GM03348 (cell line): ENCODE results near the gene QKI.

ENCODE experiments used
- DNase-seq: peaks from one replicate; pipeline ENCODE4 v3.0.0; 2012; ENCODE audit warnings: low spot score

The QKI gene

DNA sequence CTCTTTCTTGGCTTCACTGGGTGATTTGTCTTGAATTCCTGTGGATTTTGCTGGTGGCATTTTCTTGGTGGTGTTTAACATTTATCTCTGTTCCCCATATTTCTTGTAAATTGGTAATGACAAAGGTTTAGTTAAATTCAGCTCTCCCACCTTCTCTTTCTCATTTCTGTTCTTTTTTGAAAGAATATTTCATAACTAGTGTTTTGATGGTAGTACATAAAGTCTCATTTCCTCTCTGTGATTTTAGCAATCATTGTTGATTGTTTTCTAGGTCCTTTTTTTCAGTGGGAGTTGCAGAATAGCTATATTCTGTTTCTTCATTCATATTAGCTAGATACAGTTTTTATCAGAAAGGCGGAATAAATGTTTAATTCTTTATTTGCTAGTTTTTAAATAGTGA lies 73.1 kb downstream of the QKI start:
- DNase-seq, result no peak

DNA sequence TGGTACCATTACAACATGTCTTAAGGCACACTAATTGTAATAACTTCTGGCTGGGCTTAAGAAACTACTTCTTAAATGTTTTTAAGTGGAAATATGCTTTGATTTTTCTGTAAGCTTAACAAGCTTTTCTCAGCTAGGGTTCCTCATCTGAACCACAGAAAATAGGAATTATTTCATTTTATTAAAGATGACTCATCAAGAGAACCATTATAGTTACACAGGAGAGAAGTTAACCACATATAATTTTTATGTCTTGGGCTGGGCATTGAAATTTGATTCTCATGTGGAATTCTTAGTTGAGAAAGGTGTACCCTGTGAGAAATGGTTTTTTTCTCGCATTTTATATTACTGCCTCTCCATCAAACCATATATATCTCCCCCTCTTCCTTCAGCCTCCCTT lies 75.1 kb downstream of the QKI start:
- DNase-seq, result no peak

DNA sequence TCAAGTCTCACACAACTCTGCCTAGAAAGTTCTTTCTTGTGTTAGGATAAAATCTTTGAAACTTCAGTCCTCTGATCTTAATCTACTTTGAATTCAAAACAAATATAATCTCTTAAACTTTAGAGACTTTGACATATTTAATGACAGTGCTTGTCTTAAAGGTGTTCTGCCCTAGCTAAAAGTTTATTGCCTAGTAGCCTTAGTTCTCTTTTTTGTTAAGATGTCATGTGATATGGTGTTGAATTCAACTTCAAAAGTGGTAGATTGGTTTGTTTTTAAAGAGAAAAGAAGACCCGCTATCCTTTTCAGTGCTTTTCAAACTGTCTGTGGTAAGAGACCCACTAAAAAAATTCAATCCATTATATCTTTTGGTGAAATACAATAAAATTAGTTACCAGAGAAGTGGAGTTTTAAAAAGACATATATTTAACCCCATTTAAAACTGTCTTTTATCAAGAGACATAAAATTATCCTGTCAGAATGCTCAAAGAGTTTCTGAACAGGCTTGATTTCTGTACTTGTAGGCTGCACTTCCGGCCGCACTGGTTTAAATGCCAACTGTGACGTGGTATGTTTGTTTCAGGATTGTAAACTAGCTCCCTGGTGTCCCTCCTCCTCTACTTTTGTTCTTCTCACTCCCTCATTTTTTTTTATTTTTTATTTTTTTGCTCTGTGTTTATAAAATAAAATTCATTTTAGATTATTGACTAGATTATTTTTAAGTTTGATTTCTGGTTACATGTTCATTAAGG lies 76.5 kb downstream of the QKI start:
- DNase-seq, result no peak

DNA sequence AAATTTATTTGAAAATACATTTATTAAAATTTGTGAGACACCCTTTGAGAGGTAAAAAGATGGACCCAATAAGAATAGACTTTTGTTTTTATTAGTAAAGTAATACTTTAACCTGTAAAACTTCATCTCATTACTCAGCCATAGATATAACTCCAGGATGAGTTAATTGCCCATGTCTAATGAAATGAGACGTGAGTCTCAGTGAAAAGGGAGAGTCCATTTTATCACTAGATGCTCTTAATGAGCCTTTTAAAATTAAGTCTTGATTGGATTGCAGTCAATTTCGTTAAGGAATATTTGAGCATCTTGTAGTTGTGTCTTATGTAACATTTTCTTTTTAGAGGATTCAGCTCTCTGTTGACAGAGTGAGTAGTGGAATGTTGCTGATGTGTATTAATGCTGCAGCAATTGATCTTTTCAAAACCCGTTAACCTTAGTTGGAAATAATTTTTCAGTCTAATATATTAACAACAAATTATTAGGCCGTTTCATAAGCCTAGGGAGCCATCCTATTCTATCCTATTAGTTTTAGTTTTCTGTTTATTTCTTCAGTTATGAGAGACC lies 77.3 kb downstream of the QKI start:
- no peak for DNase-seq

DNA sequence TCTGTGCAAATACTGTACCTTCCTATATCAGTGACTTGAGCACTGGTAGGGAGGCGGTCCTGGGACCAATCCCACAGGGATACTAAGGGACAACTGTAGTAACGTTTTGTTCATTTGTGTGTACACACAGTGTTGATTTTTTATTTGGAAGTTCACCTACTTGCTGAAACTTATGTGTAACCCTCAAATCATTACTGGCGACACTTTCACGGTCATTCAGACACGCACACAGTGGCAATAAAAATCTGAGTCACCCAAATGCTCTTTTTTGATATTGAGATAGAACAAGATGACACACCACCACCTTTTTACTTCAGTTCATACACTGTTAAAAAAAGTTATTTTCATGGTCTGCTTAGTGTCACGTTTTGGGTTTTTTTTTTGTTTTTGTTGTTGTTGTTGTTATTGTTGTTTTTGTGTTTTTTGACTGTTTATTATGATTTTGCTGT lies 79.8 kb downstream of the QKI start:
- no peak for DNase-seq

DNA sequence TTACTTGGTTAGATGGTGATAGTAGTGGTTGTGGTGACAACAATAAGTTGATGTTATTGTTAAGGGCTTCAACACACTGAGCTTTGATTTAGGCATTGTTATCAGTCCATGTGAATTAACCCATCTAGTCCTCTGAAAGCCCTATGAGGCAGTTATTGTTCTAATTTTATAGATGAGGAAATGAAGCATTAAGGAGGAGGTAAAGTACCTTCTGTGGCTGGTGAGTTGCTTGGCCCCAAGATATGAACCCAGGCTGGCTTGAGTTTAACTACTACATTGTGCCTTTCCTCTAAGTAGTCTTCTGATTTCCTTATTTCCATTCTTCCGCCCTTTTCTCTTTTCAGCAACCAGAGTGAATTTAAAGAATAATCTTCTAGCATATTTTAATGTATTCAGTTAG lies 81.7 kb downstream of the QKI start:
- DNase-seq, result no peak

DNA sequence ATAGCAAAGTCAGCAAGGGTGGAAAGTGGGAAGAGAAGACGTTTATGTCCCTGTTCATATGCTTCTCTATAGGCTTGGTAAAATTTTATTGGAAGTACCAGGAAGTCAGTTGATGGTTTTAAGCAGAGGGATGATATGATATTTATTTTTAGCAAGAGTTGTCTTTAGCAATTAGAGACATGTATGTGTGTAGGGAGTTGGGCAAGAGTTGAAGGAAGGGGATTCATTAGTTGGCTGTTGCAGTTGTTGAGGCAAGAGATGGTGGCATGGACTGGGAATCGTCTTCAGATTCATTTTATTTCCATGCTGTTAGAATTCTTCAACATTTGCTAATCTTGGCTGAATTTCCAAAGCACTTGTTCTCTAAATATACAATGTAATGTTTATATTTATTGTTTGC lies 85.6 kb downstream of the QKI start:
- no peak for DNase-seq

DNA sequence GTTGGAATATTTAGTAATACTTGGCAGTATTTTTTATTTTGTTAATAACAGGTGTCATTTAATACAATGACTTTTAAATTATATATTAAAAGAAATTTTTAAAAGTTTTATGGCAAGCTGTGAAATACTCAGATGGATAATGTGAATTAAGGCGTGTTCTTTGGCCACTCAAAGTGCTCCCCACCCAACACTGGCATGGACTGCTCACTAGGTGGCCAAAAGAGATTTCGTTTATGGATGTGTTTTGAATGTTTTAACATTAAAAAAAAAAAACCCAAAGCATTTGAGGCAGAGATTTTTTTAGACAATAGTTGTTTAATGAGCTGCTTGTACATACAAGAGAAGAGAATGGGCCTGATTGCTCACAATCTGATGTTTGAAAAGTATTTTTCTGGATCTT lies 86.5 kb downstream of the QKI start:
- peak; percentile 5 for DNase-seq

DNA sequence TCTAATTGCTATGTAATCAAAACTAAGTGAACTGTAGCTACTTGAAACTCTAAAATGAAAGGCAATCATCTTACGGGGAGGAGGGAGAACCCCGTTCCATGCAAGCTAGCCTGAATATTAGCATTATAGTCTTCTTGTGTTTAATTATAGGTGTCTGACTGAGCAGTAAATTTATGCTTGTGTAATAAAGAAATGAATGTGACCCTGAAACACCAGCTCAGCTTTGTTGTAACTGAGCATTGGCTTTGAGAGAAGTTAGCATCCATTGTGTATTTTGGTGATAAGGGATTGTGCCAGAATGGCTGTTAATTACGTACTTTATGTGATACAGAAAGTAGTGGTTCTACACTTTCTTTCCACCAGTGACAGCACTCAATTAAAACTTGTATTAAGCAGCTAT lies 86.9 kb downstream of the QKI start:
- DNase-seq, result no peak

DNA sequence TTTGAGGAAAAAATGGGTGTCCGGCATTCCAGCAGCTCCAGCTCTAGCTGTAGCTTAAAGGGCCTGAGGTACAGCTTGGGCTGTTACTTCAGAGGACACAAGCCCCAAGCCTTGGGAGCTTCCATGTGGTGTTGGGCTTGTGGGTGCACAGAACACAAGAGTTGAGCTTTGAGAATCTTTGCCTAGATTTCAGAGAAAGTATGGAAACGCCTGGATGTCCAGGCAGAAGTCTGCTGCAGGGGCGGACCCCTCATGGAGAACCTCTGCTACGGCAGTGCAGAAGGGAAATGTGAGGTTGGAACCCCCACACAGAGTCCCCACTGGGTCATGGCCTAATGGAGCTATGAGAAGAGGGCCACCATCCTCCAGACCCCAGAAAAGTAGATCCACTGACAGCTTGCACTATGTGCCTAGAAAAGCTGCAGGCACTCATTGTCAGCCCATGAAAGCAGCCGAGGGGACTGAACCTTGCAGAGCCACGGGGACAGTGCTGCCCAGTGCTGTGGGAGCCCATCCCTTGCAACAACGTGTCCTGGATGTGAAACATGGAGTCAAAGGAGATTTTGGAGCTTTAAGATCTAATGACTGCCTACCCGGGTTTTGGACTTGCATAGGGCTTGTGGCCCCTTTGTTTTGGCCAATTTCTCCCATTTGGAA lies 90.6 kb downstream of the QKI start:
- DNase-seq, result no peak

DNA sequence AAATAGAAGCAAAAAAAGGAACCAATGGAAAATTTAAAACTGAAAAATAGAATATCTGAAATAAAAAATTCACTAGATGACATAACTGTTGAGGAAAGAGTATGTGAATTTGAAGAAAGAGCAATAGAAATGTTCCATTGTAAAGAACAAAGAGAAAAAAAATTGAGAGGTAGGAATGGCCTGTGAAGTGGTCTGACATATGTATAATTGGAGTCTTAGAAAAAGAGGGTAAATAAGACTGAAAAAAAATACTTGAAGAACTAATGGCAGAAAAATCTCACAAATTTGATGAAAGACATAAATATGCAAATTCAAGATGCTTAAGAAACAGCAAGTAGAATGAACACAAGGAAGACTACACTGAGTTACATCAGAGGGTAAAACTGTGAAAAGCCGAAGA lies 93.4 kb downstream of the QKI start:
- DNase-seq, result no peak

DNA sequence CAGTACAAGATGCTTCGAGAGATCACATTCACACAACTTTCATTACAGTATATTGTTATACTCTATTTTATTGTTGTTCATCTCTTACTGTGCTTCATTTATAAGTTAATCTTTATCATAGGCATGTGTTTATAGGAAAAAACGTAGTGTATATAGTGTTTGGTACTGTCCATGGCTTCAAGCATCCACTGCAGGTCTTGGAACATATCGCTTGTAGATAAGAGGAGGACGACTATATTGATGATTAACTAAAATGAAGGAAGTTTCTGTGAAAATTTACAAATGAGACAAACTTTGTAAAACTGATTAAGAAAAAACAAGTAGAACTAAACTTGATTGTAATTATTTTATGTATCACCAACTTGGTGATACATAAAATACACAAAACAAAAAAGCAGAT lies 98.5 kb downstream of the QKI start:
- no peak for DNase-seq

DNA sequence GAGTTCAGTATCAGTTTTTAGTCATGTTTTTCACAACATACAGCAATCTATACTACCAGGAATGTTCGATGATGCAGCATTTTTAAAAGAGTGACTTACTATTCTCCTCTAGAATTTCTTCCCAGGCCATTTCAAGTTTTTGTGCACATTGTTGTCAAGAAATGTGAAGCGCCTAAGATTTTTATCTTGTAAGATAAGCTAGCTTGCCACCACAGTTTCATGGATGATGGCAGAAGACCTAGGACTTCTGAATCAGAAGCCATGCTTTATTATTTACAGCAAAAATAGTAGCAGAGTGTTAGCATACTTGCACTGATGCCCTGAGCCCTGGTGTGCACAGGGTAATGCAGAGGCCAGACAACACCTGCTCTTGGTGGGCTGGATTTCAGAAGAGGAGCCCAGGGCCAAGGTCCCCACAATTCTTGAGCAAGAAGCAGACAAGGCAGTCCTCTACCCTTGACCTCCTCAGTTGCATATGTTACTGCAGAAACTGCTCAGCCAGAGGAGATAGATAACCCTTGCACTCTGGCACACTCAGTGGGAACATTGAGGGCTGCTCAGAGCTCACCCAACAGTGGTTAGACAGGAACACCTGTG lies 99.2 kb downstream of the QKI start:
- no peak for DNase-seq

DNA sequence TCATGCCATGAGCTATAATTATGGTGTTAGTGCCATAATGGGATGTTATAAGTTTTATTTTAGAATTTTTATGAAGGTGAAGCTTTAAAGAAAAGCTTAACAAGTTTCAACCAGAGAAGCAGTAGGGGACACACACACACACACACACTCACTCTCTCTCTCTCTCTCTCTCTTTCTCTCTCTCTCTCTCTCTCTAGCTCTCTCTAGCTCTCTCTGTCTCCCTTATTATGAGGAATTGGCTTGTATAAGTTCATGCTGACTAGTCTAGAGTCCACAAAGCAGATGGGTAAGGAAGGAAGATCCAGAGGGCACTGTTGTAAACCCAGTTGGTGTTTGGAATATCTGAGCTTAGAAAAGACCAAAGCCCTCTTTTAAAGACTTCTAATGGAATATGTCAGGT lies 102.4 kb downstream of the QKI start:
- DNase-seq, result no peak

DNA sequence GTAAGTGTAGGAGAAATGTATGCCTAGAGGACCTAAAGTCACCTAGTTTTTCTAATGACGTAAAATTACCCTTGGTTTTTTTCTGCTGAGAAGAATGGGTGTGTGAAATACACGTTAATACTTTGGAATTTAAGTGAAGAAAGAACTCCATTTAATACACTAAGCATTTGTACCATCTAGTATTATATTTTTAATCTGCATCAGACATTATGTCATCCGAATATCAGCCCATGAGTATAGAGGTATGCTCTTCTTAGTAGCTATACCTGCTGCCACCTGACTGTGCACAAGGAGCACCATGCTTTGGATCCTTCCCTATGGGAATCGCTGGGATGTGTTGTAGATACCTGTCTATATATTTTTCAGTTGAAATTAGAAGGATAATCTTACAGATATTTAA lies 106.4 kb downstream of the QKI start:
- DNase-seq, result no peak

DNA sequence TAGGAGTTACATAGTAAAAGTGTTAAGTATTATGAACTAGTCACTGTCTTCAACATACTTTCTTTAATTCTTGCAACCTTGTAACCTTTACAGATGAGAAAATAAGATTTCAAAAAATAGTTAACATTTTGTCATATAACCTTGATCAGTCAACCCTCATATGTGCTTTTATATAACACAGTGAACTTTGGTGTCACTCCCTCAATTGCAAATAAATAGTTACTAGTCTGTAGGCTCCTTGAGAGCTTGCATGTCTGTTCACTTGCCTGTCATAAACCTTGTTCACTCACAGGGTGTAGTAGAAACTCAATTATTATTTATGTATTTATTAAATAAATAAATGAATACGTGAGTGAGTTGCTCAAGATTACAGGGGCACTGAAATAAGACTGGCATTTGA lies 107.5 kb downstream of the QKI start:
- no peak for DNase-seq

DNA sequence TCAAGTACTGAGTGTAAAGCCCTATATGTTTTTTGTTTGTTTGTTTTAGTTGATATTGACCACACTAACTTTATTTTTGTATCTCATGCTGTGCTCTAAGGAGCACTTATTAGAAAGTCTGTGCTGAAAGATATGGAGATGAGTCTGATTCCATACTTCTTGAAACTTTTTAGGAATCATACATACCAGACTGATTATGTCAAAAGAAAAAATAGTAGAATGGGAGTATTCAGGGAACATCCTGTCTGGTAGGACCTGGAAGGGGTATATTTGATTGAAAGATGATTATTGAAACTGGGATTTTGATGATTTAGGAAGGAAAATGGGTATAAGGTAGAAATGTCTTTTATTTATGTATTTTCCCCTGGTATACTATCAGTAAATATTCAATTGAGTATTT lies 111.4 kb downstream of the QKI start:
- DNase-seq, result peak; percentile 38

DNA sequence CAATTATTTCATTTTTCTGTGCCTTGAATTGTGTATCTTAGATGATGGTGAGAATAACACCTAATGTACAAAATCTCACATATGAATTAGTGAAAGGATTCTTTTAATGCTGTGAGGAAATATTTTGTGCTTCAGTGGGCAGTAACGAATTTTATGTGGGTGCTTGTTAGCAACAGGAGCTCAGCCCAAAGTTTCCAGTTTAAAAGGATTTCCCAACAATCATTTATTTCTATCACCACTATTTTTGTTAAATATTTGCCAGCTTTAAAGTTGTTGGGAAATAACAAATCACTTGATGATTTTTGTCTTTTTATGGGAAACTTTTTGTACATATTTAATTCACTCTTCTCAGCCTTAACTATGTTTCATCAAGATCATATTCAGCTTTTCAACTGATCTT lies 111.8 kb downstream of the QKI start:
- DNase-seq, result no peak

DNA sequence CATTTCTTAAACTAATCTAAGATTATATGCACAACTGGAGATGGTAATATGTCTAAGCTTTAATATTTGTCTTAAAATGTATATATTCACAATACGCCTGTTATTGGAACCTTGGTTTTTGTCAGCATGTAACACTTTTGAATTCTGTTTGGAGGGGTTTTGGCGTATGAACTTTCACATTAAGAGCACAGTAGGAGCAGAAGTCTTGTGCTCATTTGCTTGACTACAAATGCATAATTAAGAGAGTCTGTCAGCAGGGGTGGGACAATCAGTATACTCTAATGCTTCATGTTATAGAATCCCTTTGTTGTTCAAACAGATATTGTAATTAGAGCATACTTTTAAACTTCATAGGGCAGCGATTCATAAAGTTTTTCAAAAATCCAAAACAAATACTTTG lies 112.8 kb downstream of the QKI start:
- DNase-seq, result no peak

DNA sequence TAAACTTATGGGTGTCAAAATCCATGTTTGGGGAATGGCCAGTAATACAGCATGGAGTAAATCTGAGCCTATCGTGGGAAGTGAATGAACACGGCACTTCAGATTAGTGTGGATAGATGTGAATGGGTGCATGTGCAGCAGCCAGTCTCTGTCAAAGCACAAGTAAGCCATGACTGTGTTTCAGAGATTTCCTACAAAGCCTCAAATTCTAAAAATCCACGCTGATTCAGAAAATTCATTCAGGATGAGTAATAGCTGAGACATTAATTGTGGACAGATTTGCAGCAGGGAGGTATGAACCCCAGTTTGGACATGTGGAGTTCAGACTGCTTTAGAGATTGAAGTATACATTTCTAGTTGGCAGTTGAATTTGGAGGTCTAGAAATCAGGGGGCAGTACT lies 115.1 kb downstream of the QKI start:
- DNase-seq, result peak; percentile 65

DNA sequence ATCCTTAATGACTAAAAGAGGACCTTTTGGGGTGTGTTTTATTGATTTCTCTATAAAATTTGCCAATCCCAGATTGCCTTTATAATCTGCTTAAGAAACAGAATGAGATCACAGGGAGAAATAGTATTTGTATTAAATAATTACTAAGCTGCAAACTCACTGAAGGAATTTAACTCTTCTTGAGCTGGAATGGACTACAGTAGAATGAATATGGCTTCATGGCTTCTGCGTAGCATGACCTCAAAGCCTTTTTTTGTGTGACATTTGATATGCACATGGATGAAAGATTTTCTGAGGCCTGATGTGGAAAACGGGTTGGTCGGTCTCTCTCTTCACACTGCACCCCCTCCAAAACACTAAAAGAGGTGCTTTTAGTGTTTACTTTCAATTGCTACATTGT lies 115.9 kb downstream of the QKI start:
- no peak for DNase-seq

DNA sequence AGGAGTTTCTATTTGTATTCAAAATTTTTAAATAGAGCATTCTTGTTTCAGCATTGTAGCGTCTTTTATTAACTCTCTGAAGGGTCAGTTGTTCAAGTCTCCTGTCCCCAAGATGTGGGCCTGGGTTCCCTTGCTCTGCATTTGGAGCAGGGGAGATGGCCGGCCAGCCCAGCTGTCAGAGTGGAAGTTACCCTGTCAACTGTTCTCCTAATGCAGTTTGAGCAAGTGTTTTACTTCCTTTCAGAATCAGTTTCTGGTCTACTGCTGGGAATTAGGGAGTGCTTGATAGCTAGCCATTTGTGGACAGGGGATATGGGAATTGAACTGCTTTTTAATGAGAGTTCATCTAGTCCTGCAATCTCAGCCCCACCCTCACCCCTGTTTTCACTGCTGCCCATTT lies 116.6 kb downstream of the QKI start:
- no peak for DNase-seq

DNA sequence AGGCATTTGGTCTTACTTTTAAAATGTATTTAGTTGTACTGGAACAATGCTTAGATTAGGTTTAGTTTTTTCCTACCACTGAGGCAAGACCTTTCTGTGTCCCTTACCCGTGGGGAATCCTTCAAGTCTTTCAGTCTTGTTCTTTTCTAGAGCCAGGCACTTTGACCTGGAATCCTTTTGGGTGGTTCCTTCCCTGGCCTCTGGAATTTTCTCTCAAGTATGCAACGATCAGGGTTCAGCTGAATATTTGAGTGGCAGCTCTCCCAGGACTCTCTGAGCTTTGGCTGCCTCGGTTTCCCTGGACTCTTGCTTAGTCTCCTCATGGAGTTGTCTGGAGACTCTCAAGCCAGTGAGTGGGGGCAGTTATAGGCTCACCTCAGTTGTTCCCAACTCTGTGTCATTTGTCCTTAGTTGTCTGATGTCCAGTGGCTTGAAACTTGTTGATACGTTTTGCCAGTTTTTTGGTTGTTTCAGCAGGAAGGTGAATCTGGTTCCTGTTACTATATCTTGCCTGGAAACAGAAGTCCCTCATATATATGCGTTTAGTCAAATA lies 118.1 kb downstream of the QKI start:
- DNase-seq, result no peak
